HG03442 (cell line): Measurements from ENCODE around the gene SEMA7A.

Source experiments
- ATAC-seq: cut with Tn5 transposase; IDR thresholded peaks from one replicate; pipeline ENCODE4 v1.9.1; 2021; ENCODE audit warnings: mild to moderate bottlenecking, moderate library complexity; ENCODE audit not compliant: unreplicated experiment

The SEMA7A gene

DNA sequence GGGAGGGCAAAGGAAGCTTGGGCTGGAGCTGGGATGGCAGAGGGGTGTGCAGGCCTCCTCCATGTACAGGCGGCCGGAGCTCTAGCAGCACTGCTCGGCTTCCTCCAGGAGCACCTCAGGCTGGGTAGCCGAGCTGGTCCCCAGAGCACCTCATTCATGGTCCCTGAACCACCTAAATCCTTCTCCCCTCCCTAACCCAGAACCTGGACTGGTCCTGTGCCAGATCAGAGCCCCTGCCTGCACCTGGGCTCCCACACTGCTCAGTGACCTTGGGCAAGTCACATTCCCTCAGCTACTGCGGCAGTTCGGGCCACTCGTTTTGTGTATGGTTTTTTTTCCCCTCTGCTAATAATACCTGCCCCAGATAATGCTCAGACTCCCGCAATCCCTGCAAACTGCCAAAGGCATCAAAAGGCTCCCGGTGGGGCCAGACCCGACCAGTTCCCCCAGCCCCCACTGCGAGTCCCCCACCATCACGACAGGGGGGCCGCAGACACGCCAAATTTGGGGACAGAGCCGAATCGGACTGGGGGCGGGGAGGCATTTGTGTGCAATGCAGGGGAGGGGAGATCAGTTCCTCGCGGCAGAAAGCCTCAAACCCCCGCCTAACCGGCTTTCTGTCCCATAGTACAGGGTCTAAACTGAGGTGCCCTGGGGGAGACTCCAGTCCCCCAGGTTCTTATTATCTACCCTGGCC is 1.3 kb downstream of the SEMA7A start:
- ATAC-seq = no peak

DNA sequence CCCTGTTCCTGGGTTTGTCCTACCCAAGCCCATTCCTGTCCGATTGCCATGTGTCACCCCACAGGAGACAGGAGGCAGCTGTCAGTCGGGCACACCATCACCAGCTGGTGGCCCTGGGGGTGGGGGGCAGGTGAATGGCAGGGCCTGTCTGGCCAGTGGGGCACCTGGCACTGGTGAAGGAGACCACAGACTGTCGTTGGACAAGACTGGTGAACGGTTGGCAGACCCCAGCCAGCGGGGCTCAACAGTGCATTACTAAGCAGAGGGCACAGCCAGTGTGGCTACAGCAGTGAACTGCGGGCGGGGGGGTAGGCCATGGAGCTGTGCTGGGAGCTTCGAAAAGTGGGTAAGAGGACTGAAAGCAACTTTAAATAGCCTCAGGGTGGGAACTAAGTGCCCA is 2.1 kb downstream of the SEMA7A start:
- no peak for ATAC-seq

- ATAC-seq = no peak
Observed at GRCh38 chr15:74431116-74431515, 2.6 kb downstream of the SEMA7A start.

- no peak for ATAC-seq
Observed at GRCh38 chr15:74430510-74430951, 3.2 kb downstream of the SEMA7A start.

DNA sequence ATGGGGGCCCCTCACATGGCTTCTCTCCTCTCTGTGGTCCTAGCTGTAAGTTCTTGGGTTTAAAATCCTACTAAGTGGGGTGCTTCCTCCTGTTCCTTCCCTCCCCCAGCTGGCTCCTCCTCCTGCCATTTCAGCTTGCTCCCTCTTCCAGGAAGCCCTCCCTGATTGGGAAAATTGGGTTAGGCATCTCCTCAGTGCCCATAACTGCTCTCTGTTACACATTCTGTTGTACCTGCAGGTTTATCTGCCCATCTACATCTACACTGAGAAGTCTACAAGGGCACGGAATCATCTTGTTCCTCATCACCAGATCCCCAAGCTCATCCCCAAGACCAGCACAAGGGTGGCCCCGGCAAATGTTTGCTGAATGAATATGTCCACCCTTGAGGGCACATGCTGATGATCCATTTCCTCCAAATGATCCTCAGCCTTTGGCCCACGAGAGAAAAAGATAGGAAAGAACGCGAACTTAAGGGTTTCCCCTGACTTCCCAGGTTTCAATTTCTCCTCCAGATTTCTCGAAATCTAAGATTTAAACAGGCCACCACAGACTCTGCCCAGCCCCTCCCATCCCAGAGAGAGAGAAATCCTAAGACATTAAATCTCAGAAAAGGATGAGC is 3.9 kb downstream of the SEMA7A start:
- no peak for ATAC-seq

- ATAC-seq = no peak
Observed at GRCh38 chr15:74428970-74429780, 4.6 kb downstream of the SEMA7A start.

DNA sequence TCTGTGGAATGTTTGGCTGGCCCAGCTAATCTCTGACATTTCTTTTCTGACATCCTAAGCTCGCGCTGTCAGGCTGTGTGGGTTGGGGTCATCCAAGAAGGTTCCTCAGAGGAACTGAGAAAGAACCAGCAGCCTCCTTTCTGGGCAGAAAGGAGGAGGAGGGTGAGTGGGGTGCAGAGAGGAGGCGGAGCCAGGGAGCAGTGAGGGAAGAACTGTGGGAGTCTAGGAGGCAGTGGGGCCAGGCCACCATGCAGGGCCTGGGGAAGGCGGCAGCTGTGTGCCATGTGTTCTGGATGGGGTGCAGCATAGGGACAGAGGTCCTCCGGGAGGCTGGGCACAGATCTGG is 5.3 kb downstream of the SEMA7A start:
- ATAC-seq = no peak

DNA sequence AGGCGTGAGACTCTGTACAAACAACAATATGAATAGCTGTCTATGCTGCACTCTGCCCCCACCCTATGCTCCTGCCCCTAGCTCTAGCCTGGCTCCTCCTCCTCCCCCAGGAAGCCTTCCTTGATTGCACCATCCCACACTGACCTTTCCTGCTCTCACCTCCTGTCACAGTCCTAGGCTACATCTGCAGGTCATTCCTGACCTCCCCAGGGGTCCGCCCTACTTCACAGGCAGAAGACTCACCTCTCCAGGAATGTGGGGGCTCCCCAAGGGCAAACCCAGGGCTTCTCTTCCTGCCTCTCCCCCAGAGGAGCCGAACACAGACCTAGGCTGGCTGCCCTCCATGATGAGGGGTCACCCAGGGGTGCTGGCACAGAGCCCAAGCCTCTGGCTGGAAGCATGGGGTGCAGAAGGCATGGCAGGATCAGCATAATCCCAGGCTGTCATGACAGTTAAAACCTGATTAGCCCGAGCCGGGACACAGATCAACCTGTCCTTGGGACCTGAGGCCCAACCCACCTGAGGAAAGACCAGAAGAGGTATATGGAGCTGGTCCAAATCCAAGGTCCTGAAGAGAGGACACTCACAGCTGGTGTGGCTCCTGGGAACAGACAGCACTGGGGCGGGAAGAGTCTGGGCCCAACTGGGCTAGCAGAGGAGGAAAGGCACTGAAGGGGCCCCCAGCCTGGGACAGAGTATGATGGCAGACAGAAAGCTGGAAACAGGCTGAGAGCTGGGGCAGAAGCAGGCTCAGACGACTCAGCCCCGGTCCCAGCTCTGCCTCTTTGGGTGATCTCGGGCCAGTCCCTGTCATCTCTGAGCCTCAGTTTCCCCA is 5.9 kb downstream of the SEMA7A start:
- no peak for ATAC-seq

DNA sequence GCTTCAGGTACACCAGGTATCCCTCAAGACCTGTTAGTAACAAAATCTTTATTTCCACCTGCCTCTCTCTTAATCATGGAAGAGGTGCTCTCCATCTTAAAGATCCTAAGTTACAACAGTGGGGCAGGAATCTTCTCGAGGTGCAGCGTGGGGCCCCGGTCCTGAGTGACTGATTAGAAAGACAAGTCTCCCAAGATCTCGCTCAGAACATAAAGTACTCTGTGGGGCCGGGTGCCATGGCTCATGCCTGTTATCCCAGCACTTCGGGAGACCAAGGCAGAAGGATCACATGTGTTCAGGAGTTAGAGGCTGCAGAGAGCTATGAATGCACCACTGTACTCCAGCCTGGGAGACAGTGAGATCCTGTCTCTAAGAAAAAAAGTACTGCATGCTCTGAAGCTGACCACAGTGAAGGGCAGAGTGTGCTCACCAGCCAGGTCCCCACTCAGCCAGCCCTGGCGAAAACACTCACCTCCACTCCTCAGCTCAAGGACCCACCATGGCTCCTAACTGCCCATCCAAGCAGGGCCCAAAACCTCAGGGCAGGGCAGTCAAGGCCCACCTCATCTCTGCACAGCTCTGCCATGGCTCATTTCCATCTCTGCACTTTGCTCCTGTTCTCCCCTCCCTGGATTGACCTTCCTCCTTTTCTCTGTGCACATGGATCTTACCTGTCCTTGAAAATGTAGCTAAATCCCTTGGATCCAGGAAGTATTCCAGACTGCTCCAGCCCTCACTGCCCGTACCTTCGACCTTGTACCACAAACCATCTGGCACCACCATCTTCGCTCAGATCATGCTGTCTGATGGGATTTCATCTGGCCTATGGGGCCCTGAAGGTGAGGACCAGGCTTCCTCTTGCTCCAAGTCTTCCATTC is 7.1 kb downstream of the SEMA7A start:
- no peak for ATAC-seq

DNA sequence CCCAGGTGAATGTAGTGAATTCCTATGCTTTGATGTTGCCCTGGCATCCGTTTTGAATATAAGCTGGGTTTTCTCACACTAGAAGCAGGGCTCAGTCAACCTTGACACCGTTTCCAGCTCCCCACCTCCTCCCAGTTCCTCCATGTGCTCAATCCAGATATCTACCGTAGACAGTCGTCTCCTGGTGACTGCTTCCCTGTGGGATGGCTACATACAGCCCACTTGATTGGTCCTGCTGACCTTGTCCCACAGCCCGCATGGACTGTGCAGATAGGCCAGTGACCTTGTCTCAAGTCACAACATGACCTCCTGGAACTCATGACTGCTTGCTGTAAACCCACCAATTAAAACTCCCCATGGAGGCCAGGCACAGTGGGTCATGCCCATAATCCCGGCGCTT is 8.1 kb downstream of the SEMA7A start:
- no peak for ATAC-seq

DNA sequence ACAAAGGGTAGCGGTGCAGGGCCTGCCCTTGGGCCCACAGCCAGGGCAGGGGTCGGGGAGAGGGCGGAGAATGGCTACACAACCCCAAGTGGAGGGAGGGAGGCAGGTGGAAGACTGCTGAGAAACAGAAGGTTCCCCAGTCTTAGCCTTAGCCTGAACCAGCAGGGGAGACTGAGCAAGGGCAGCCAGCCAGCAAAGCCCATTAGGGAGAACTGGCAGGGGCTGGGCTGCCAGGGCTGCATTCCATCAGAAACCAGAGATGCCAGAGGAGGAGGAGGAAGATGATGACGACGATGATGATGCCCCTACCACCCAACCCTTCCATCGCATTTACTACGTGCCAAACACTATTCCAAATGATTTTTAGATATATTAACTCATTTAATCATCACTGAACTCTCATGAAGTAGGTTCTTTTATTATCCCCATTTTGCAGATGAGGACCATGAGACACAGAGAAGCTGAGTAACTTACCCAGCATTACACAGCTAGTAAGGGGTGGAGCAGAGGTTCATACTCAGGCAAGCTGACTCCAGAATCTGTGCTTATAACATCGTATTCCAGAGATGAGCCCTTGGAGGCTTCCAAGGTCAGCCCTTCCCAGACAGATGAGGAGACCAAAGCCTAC is 8.7 kb downstream of the SEMA7A start:
- no peak for ATAC-seq

DNA sequence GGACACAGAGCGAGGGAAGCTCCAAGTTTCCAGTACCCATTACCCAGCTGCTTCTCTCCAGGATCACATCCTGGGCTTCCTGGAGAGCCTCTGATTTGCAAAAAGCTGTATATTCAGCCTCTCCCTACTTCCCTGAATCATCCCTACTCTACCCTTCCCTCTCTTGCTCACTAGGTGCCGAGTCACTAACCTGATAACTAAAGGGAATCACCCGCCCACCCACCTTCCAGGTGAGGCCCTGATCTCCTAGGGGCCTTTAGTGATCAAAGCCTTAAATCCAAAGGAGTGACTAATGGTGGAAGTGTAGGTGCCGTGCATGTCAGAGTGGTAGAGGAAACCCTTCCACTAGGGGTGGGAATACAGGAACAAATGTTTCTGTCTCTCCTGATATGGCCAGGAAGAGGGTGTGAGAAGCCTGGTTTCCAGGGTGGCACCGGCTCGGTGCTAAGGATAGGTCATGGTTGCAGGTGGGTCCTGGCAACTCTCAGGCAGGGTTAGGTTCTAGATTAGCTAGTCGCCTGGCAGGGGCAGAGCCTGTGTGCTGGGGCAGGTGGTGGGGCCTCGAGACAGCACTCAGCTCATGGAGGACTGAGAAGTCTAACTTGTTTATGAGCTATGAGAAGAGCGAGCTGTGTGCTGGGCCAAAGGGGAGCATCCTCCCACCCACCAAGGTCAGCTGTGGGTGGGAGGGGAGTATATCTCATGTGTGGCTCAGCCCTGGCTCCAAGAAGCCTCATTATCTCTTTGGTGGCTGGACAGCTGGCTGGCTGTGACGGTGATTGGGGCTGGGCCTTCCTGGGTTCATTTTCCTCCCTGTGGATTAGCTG is 10.1 kb downstream of the SEMA7A start:
- no peak for ATAC-seq

- ATAC-seq = no peak
Observed at GRCh38 chr15:74422652-74423430, 10.9 kb downstream of the SEMA7A start.

GRCh38 chr15:74422265-74422651 is 11.5 kb downstream of the SEMA7A start:
- ATAC-seq = no peak

- no peak for ATAC-seq
Observed at GRCh38 chr15:74421302-74422245, 12.2 kb downstream of the SEMA7A start.

DNA sequence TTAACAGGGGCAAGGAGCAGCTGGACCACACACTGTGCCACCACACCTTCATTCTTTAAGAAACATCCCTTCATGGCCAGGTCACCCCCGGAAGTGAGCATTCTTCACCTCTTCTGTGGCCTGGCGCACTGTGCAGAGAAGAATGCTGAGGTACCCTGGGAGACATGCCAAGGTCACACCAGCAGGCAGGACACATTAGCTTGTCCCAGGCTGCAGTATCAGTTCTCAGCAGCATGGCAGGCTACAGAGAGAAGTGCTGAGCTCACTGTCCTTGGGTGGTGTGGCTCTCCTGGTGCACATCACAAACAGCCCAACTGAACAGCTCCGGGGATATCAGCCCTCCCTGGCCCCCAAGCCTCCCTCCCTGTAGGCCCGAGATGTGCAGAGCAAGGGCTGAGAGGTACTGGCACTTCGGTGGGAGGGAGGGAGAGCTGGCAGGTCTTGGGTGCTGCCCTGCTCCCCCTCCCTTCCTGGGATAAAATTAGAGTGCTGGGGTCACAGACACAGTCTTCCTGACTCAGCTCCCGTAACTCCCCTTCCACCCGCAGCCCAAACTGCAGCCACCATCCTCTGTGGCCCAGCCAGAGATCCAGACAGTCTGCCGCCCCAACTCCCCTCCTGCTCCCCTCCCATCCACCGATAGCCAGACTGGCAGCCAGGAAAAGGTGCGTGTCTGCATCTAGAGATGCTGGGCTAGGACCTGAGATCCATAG is 13.4 kb downstream of the SEMA7A start:
- no peak for ATAC-seq
